Calu3 (cell line): ENCODE results near the gene UBE2O. TPM values are rescaled to one million over a fixed set of nuclear protein-coding genes. Genes with fewer than 3 reads are reported as not detected.

Source experiments
- BruUV-seq: library from RNA; stranded (reverse); fragments of 400-500 nt; replicated peaks from 2 replicates; lab custom pipeline; 2021; lab: Mats Ljungman, UMichigan
- CTCF ChIA-PET: fragments of 300-600 bp; sonication (Branson Sonifier 250); formaldehyde crosslinking; loops from one replicate; lab custom pipeline; 2022; ENCODE audit warnings: antibody characterized with exemption; lab: Charles Lee
- DNase-seq: peaks from one replicate; pipeline ENCODE4 v3.0.0; 2022
- H3K27ac Mint-ChIP-seq: one replicate; pipeline ENCODE4 v1.8.0; 2022; ENCODE audit warnings: mixed read lengths; ENCODE audit not compliant: unreplicated experiment
- H3K27me3 Mint-ChIP-seq: one replicate; pipeline ENCODE4 v1.8.0; 2022; ENCODE audit warnings: mixed read lengths; ENCODE audit not compliant: unreplicated experiment
- H3K36me3 Mint-ChIP-seq: one replicate; pipeline ENCODE4 v1.8.0; 2022; ENCODE audit warnings: mild to moderate bottlenecking, moderate library complexity, mixed read lengths; ENCODE audit not compliant: insufficient read depth, unreplicated experiment
- H3K4me1 Mint-ChIP-seq: one replicate; pipeline ENCODE4 v1.8.0; 2022; ENCODE audit warnings: mild to moderate bottlenecking, low read depth, mixed read lengths; ENCODE audit not compliant: unreplicated experiment
- H3K4me3 Mint-ChIP-seq: one replicate; pipeline ENCODE4 v1.8.0; 2022; ENCODE audit warnings: mild to moderate bottlenecking, low read depth, moderate library complexity, mixed read lengths; ENCODE audit not compliant: unreplicated experiment
- H3K9me3 Mint-ChIP-seq: one replicate; pipeline ENCODE4 v1.8.0; 2022; ENCODE audit warnings: low read depth, mixed read lengths; ENCODE audit not compliant: unreplicated experiment
- CTCF ChIP-seq: fragments of 200-600 bp; IDR thresholded peaks from one replicate; pipeline ENCODE4 v1.8.0; 2022; ENCODE audit warnings: antibody characterized with exemption; ENCODE audit not compliant: unreplicated experiment
- intact Hi-C: fragments of 100-400 bp; cut with micrococcal nuclease; formaldehyde crosslinking; loops from one replicate; pipeline ENCODE4 v1.10.0; 2022; ENCODE audit not compliant: unreplicated experiment
- total RNA-seq: library from RNA; stranded (reverse); gene quantifications from 2 replicates; pipeline ENCODE4 v1.2.3, GENCODE V29; 2022

Gene UBE2O
- total RNA-seq, 1 experiment from 2014 or later = 29.0 TPM

- intact Hi-C loops = no loop called here
- H3K27me3 Mint-ChIP-seq = no peaks in the 10 kb centered on the region
- H3K4me3 Mint-ChIP-seq = no peak overlapping the region
- no peaks in the 10 kb centered on the region for H3K36me3 Mint-ChIP-seq
- CTCF ChIA-PET = interaction anchor here (0.5 kb wide), 1 partner anchor 44 kb away, joined by 6 read pairs; no protein-coding TSS in a partner anchor
- no peaks in the 10 kb centered on the region for H3K9me3 Mint-ChIP-seq
- no peaks in the 10 kb centered on the region for H3K4me1 Mint-ChIP-seq
- no peak for DNase-seq
- no peak for TF ChIP-seq CTCF
- no TSS peak for BruUV-seq
- no peak overlapping the region for H3K27ac Mint-ChIP-seq
These were observed 9.0 kb upstream of the UBE2O start for GRCh38 chr17:76461765-76462555.

DNA sequence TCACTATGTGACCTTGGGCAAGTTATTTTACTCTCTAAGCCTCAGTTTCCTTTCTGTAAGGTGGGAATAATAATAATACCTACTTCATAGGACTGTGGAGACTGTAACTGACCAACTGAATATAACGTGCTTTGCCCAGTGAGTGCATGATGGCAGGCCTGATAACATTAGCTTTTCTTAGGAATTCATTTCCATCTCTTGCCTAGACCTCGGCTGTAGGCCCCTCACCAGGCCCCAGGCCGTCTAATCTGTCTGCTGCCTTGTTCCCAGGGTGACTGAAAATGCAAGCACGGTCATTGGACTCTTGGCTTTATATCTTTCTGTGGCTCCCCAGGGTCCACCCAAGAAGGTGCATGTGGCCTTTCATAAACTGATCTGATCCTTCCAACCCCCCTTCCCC lies 6.7 kb upstream of the UBE2O start:
- BruUV-seq = no TSS peak
- Mint-ChIP-seq H3K27me3 (no peaks in the 10 kb centered on the region), H3K36me3 (no peaks in the 10 kb centered on the region), H3K27ac (no peak overlapping the region), H3K9me3 (no peaks in the 10 kb centered on the region), H3K4me1 (no peaks in the 10 kb centered on the region), H3K4me3 (no peak overlapping the region)
- no peak for DNase-seq
- intact Hi-C loops = no loop called here
- CTCF ChIA-PET = interaction anchor here (1.4 to 2.5 kb wide), 3 partner anchors 36 to 51 kb away, joined by 5 to 22 read pairs (median 6); no protein-coding TSS in a partner anchor
- TF ChIP-seq CTCF = no peak

GRCh38 chr17:76458580-76459490 lies 5.9 kb upstream of the UBE2O start:
- H3K4me1 Mint-ChIP-seq = no peaks in the 10 kb centered on the region
- no peak overlapping the region for H3K27ac Mint-ChIP-seq
- no peaks in the 10 kb centered on the region for H3K36me3 Mint-ChIP-seq
- peak; percentile 24 for TF ChIP-seq CTCF
- no peaks in the 10 kb centered on the region for H3K27me3 Mint-ChIP-seq
- CTCF ChIA-PET = interaction anchor here (0.6 to 2.5 kb wide), 18 partner anchors 8 to 108 kb away, joined by 3 to 22 read pairs (median 4); partner anchors contain the start of gene SPHK1
- H3K4me3 Mint-ChIP-seq = no peak overlapping the region
- intact Hi-C loops = loop anchor here (1.0 kb wide), 1 partner anchor 51 kb away; no protein-coding TSS in a partner anchor
- H3K9me3 Mint-ChIP-seq = no peaks in the 10 kb centered on the region
- BruUV-seq = no TSS peak
- peak; percentile 70 for DNase-seq

GRCh38 chr17:76453431-76453743 lies 435 bp upstream of the UBE2O start:
- intact Hi-C loops = no loop called here
- peak overlapping the region; percentile 87 for H3K4me3 Mint-ChIP-seq
- BruUV-seq = no TSS peak

More at GRCh38 chr17:76453431-76453743, 435 bp upstream of the UBE2O start:
- H3K27me3 Mint-ChIP-seq = no peaks in the 10 kb centered on the region
- DNase-seq = no peak
- peaks cover 20% of the 10 kb centered on the region for H3K4me1 Mint-ChIP-seq
- no peak for TF ChIP-seq CTCF
- CTCF ChIA-PET = interaction anchor here (0.5 to 0.6 kb wide), 2 partner anchors 207 to 1708 kb away, joined by 3 to 14 read pairs; no protein-coding TSS in a partner anchor
- H3K36me3 Mint-ChIP-seq = peaks cover 13% of the 10 kb centered on the region
- H3K27ac Mint-ChIP-seq = peak overlapping the region; percentile 18
- no peaks in the 10 kb centered on the region for H3K9me3 Mint-ChIP-seq
